Liver (tissue), 9 donors: ENCODE data around the gene MDN1. TPM values are rescaled to one million over a fixed set of nuclear protein-coding genes. Genes with fewer than 3 reads are reported as not detected.
"Not testable (repeated sequence)": the region's sequence is repeated elsewhere in the genome, so short reads cannot be mapped to it uniquely, and the experiment has no call there.

Experiments
- DNase-seq: peaks from one replicate; pipeline ENCODE4 v3.0.0-alpha.2; 2017; ENCODE audit warnings: low spot score
- H3K27ac ChIP-seq, 2 donors: one replicate each; pipeline ENCODE4 v1.7.0; 2013; ENCODE audit warnings: inconsistent platforms in 2 of 2, low read length in 2 of 2, control low read depth in 1 of 2, low read depth in 1 of 2, mild to moderate bottlenecking in 1 of 2
- H3K27me3 ChIP-seq, 4 donors: one replicate each; pipeline versions ENCODE4 v1.6.1 to v1.7.0; 2013; ENCODE audit warnings: low read length in 3 of 4, inconsistent platforms in 1 of 4, mild to moderate bottlenecking in 1 of 4, moderate library complexity in 1 of 4; ENCODE audit not compliant: control insufficient read depth in 4 of 4, insufficient read depth in 4 of 4
- H3K36me3 ChIP-seq, 4 donors: one replicate each; pipeline versions ENCODE4 v1.6.1 to v1.7.0; 2013; ENCODE audit warnings: low read length in 3 of 4, mild to moderate bottlenecking in 3 of 4, low read depth in 1 of 4, moderate library complexity in 1 of 4; ENCODE audit not compliant: control insufficient read depth in 4 of 4, insufficient read depth in 3 of 4
- H3K4me1 ChIP-seq, 4 donors: one replicate each; pipeline versions ENCODE4 v1.6.1 to v1.7.0; 2013; ENCODE audit warnings: low read length in 3 of 4, mild to moderate bottlenecking in 3 of 4, moderate library complexity in 1 of 4; ENCODE audit not compliant: control insufficient read depth in 4 of 4, insufficient read depth in 4 of 4
- H3K4me3 ChIP-seq, 3 donors: one replicate each; pipeline versions ENCODE4 v1.6.1 to v1.7.0; 2013; ENCODE audit warnings: low read length in 3 of 3, control low read depth in 1 of 3, low read depth in 1 of 3, mild to moderate bottlenecking in 1 of 3
- H3K9ac ChIP-seq, 2 donors: one replicate each; pipeline ENCODE4 v1.7.0; 2013; ENCODE audit warnings: low read length in 2 of 2, mild to moderate bottlenecking in 2 of 2, moderate library complexity in 2 of 2, control low read depth in 1 of 2, low read depth in 1 of 2
- H3K9me3 ChIP-seq, 4 donors: one replicate each; pipeline versions ENCODE4 v1.6.1 to v1.7.0; 2013; ENCODE audit warnings: low read length in 3 of 4; ENCODE audit not compliant: control insufficient read depth in 4 of 4
- ATF3 ChIP-seq: IDR thresholded peaks from 2 replicates; pipeline ENCODE4 v1.6.1; 2016; ENCODE audit warnings: antibody characterized with exemption
- CTCF ChIP-seq: fragments of 150-350 bp; IDR thresholded peaks from 2 replicates; pipeline ENCODE4 v1.5.1; 2017; ENCODE audit warnings: improper control_type of control experiment, low read depth, low read length; ENCODE audit not compliant: missing input control
- EGR1 ChIP-seq, 2 donors: IDR thresholded peaks; 2 replicates each; pipeline ENCODE4 v1.6.1; 2016 to 2018; ENCODE audit warnings: antibody characterized with exemption in 2 of 2, low read depth in 2 of 2
- FOXA1 ChIP-seq: IDR thresholded peaks from 2 replicates; pipeline ENCODE4 v1.6.1; 2016; ENCODE audit warnings: antibody characterized with exemption
- FOXA2 ChIP-seq: IDR thresholded peaks from 2 replicates; pipeline ENCODE4 v1.6.1; 2016; ENCODE audit warnings: antibody characterized with exemption
- GABPA ChIP-seq, 2 donors: IDR thresholded peaks in 1 of 2; conservative IDR thresholded peaks in 1 of 2; 2 replicates each; pipeline ENCODE4 v1.6.1; 2016; ENCODE audit warnings: antibody characterized with exemption in 2 of 2, mild to moderate bottlenecking in 1 of 2, moderate library complexity in 1 of 2
- HNF4A ChIP-seq, 2 donors: conservative IDR thresholded peaks; 2 replicates each; pipeline ENCODE4 v1.6.1; 2016; ENCODE audit warnings: antibody characterized with exemption in 2 of 2, mild to moderate bottlenecking in 2 of 2
- HNF4G ChIP-seq: IDR thresholded peaks from 2 replicates; pipeline ENCODE4 v1.6.1; 2016; ENCODE audit warnings: antibody characterized with exemption
- JUND ChIP-seq, 2 donors: IDR thresholded peaks; 2 replicates each; pipeline ENCODE4 v1.6.1; 2016; ENCODE audit warnings: antibody characterized with exemption in 2 of 2
- NR2F2 ChIP-seq: IDR thresholded peaks from 2 replicates; pipeline ENCODE4 v1.6.1; 2016; ENCODE audit warnings: antibody characterized with exemption
- RAD21 ChIP-seq, 2 donors: IDR thresholded peaks; 2 replicates each; pipeline ENCODE4 v1.6.1; 2016; ENCODE audit warnings: antibody characterized with exemption in 2 of 2, mild to moderate bottlenecking in 2 of 2
- RXRA ChIP-seq, 2 donors: IDR thresholded peaks; 2 replicates each; pipeline ENCODE4 v1.6.1; 2017 to 2018; ENCODE audit warnings: antibody characterized with exemption in 2 of 2, mild to moderate bottlenecking in 1 of 2
- SP1 ChIP-seq: IDR thresholded peaks from 2 replicates; pipeline ENCODE4 v1.6.1; 2018; ENCODE audit warnings: antibody characterized with exemption, mild to moderate bottlenecking
- YY1 ChIP-seq: IDR thresholded peaks from 2 replicates; pipeline ENCODE4 v1.6.1; 2016; ENCODE audit warnings: antibody characterized with exemption, mild to moderate bottlenecking
- ZBTB33 ChIP-seq: IDR thresholded peaks from 2 replicates; pipeline ENCODE4 v1.6.1; 2016; ENCODE audit warnings: antibody characterized with exemption
- WGBS: extraction: QIAGEN DNeasy Blood & Tissue Kit; methylation state at CpG from one replicate; pipeline ENCODE4 v1.1.7; 2013; 5-methylcytosine and 5-hydroxymethylcytosine counted together
- polyA plus RNA-seq, 2 donors: library from polyadenylated mRNA; stranded (reverse) in 1 of 2; unstranded in 1 of 2; fragments of 200-250 nt in 1 of 2; fragments of >200 nt in 1 of 2; fragmentation: Nextera tagmentation in 1 of 2; extraction: Ambion mirVana in 1 of 2; gene quantifications; one replicate each; pipeline versions ENCODE4 v1.2.1 to v1.2.3, GENCODE V29; 2013 to 2015
- total RNA-seq, 2 donors: library from RNA; depleted of rRNA; stranded (reverse); fragments of >200 nt; gene quantifications; one replicate each; pipeline ENCODE4 v1.2.3, GENCODE V29; 2014
- TF ChIP-seq, protein P1 (sequence below): IDR thresholded peaks from 2 replicates; pipeline ENCODE4 v1.6.1; 2016; ENCODE audit warnings: antibody characterized with exemption, mild to moderate bottlenecking
- donor health status: healthy.
- donor health status: healthy.
- donor health status: healthy.
- donor health status: healthy.
- donor health status: healthy.

The MDN1 gene
- total and polyA plus RNA-seq, 4 donors, result 5.4 to 48.9 (median 22.8) TPM

DNA sequence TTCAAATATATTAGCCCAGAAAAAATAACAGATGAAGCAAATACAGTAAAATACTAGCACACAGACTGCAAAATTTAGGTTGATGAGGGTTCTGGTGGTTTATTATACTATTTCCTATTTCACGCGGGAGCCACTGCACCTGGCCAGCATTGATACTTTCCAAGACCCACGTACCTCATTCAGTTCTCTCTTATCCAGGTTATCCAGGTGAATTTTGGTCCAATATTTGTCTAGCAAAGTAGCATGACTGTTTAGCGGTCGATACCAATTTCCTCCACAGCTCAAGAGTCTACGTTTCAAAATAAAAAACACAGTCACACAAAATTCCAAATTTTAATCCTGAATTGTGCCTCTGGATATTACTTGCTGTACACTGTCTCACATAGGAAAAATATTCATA is 34.8 kb downstream of the MDN1 start:
- H3K4me3 ChIP-seq, result no peak overlapping the region
- H3K27ac ChIP-seq, result peak overlapping the region in 1 of 2 donors; percentile 26
- DNase-seq, result no peak
- peaks cover 6 to 49% (median 25%) of the 10 kb centered on the region in 4 donors for H3K4me1 ChIP-seq
- H3K36me3 ChIP-seq, result peaks cover 0 to 9% (median 5%) of the 10 kb centered on the region in 4 donors
- no peaks in the 10 kb centered on the region for H3K9me3 ChIP-seq
- TF ChIP-seq FOXA1 (no peak), EGR1 (IDR thresholded peaks at IDR 0.05; ENCODE audit: low read depth in 2 of 2) (no peak), SP1 (no peak), HNF4A (conservative IDR thresholded peaks at IDR 0.05) (peak; percentile 24 to 29)
- H3K27me3 ChIP-seq, result no peaks in the 10 kb centered on the region
- no peak overlapping the region for H3K9ac ChIP-seq
- 44% methylated on average over 6 of the region's 6 CpGs for WGBS

DNA sequence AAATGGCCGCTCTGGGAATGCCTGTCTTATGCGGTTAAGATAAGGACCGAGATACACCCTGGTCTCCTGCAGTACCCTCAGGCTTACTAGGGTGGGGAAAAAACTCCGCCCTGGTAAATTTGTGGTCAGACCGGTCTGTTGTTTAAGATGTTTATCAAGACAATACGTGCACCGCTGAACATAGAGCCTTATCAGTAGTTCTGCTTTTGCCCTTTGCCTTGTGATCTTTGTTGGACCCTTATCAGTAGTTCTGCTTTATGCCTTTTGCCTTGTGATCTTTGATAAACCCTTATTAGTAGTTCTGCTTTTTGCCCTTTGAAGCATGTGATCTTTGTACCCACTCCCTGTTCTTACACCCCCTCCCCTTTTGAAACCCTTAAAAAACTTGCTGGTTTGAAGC is 36.3 kb downstream of the MDN1 start:
- H3K4me1 ChIP-seq, result peaks cover 6 to 48% (median 25%) of the 10 kb centered on the region in 4 donors
- not testable (repeated sequence) for DNase-seq, H3K27ac ChIP-seq, H3K4me3 ChIP-seq, H3K27me3 ChIP-seq, H3K36me3 ChIP-seq, H3K9me3 ChIP-seq, H3K9ac ChIP-seq
- WGBS, result 72% methylated on average over 7 of the region's 7 CpGs
- peak; percentile 35 to 43 for TF ChIP-seq HNF4A (conservative IDR thresholded peaks at IDR 0.05)

DNA sequence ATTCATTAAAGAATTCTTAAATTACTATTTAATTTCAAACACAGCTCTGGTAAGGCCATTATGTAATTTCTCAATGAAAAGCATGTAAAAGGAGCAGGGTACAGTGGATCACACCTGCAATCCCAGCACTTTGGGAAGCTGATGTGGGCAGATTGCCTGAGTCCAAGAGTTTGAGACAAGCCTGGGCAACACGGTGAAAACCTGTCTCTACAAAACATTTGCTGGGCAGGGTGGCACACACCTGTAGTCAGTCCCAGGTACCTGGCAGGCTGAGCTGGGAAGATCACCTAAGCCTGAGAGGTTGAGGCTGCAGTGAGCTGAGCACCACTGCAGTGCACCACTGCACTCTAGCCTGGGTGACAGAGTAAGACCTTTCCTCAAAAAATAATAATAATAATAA is 37.4 kb downstream of the MDN1 start:
- Histone ChIP-seq H3K4me3 (no peak overlapping the region), H3K27ac (peak overlapping the region; percentile 9 to 89), H3K36me3 (peaks cover 0 to 3% (median 0%) of the 10 kb centered on the region in 4 donors), H3K9me3 (no peaks in the 10 kb centered on the region), H3K4me1 (peaks cover 6 to 38% (median 18%) of the 10 kb centered on the region in 4 donors), H3K27me3 (no peaks in the 10 kb centered on the region), H3K9ac (no peak overlapping the region)
- TF ChIP-seq EGR1 (IDR thresholded peaks at IDR 0.05; ENCODE audit: low read depth in 2 of 2) (no peak), FOXA1 (no peak), CTCF (no peak), RXRA (IDR thresholded peaks at IDR 0.05) (no peak), HNF4A (conservative IDR thresholded peaks at IDR 0.05) (no peak), ATF3 (no peak), SP1 (no peak), NR2F2 (no peak), GABPA (IDR thresholded peaks at IDR 0.05 in 1 of 2, conservative IDR thresholded peaks at IDR 0.05 in 1 of 2) (no peak), HNF4G (no peak), JUND (IDR thresholded peaks at IDR 0.05) (no peak), FOXA2 (no peak), YY1 (no peak), ZBTB33 (no peak), RAD21 (IDR thresholded peaks at IDR 0.05) (no peak)
- TF ChIP-seq, protein P1, sequence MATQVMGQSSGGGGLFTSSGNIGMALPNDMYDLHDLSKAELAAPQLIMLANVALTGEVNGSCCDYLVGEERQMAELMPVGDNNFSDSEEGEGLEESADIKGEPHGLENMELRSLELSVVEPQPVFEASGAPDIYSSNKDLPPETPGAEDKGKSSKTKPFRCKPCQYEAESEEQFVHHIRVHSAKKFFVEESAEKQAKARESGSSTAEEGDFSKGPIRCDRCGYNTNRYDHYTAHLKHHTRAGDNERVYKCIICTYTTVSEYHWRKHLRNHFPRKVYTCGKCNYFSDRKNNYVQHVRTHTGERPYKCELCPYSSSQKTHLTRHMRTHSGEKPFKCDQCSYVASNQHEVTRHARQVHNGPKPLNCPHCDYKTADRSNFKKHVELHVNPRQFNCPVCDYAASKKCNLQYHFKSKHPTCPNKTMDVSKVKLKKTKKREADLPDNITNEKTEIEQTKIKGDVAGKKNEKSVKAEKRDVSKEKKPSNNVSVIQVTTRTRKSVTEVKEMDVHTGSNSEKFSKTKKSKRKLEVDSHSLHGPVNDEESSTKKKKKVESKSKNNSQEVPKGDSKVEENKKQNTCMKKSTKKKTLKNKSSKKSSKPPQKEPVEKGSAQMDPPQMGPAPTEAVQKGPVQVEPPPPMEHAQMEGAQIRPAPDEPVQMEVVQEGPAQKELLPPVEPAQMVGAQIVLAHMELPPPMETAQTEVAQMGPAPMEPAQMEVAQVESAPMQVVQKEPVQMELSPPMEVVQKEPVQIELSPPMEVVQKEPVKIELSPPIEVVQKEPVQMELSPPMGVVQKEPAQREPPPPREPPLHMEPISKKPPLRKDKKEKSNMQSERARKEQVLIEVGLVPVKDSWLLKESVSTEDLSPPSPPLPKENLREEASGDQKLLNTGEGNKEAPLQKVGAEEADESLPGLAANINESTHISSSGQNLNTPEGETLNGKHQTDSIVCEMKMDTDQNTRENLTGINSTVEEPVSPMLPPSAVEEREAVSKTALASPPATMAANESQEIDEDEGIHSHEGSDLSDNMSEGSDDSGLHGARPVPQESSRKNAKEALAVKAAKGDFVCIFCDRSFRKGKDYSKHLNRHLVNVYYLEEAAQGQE, result no peak
- 29% methylated on average over 1 of the region's 1 CpG for WGBS
- no peak for DNase-seq
